Skeletal muscle satellite cell (primary cell): ENCODE data around the gene TTLL9.

ENCODE experiments used
- H3K27me3 ChIP-seq: 2 replicates; pipeline ENCODE4 v1.7.0; 2013; ENCODE audit warnings: low read length; ENCODE audit not compliant: control insufficient read depth, insufficient read depth
- H3K36me3 ChIP-seq: 2 replicates; pipeline ENCODE4 v1.7.0; 2013; ENCODE audit warnings: mild to moderate bottlenecking, control low read depth, low read length; ENCODE audit not compliant: insufficient read depth
- H3K4me1 ChIP-seq: 2 replicates; pipeline ENCODE4 v1.7.0; 2013; ENCODE audit warnings: low read length; ENCODE audit not compliant: control insufficient read depth, insufficient read depth
- H3K4me2 ChIP-seq: 2 replicates; pipeline ENCODE4 v1.7.0; 2013; ENCODE audit warnings: mild to moderate bottlenecking, low read length
- H3K4me3 ChIP-seq: 2 replicates; pipeline ENCODE4 v1.7.0; 2013; ENCODE audit warnings: low read length
- H3K9ac ChIP-seq: 2 replicates; pipeline ENCODE4 v1.7.0; 2013; ENCODE audit warnings: mild to moderate bottlenecking, low read depth, low read length, moderate library complexity
- H3K9me3 ChIP-seq: replicated peaks from 2 replicates; pipeline ENCODE4 v1.7.0; 2013; ENCODE audit warnings: mild to moderate bottlenecking, control low read depth, low read length

TTLL9 gene

DNA sequence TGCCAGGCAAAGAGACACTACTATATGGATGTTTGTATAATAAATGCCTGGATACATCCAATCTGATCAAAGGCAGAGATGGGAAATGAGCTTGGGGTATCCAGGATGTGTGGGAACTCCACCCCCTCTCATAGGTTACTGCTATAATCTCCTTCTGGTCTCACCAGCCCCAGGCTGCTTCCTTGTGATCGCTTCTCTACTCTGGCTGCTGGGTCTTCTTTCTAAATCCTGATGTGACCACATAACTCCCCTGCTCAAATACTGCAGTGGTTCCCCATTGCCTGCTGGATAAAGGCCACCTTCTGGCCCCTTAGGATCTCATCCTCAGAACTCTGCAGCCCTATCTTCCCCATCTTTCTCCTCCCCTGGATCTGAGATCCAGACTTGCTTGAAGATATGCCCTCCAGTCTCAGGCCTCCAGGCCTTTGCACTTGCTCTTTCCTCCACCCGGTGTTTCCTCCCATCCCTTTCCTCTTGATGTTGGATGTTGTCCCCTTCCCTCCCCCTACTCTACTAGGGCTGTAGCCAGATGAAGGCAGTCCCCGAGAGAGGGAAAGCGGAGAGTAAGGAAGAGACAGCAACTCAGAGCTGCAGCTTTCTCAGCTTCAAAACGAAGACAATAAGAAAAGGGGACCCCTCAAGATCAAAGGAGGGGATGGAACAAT lies 96.7 kb downstream of the TTLL9 start:
- Histone ChIP-seq H3K9me3 (no peaks in the 10 kb centered on the region), H3K4me3 (no peak overlapping the region), H3K4me1 (no peaks in the 10 kb centered on the region), H3K9ac (no peak overlapping the region), H3K4me2 (no peak overlapping the region), H3K27me3 (peaks cover 82% of the 10 kb centered on the region), H3K36me3 (no peaks in the 10 kb centered on the region)

DNA sequence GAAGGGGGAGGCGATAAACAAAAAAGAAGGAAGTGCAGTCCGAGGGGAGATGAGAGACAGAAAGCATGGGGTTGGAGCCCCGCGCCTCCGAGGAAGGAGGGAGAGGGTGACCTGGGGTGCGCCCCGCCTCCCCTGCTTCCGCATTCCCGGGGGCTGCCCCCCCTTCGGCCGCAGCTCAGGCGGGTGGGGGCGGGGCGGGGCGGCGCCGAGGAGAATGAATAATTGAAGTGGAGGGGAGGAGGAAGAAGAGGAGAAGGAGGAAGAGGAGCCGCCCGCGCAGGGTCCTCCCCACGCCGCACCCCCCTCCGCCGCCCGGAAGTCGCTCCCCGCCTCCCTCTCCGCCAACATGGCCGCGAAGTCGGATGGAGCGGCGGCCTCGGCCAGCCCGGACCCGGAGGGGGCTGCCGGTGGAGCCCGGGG lies 97.4 kb downstream of the TTLL9 start, which contains the start of gene XKR7:
TSS of gene XKR7 (plus strand) at position 322 of the 420 bp plus-strand sequence. CDS start at position 347, 25 bp downstream.
- H3K36me3 ChIP-seq: no peaks in the 10 kb centered on the region
- no peak within 1 kb of the TSS for H3K4me3 ChIP-seq
- H3K27me3 ChIP-seq: peaks cover 82% of the 10 kb centered on the region
- H3K9ac ChIP-seq: no peak within 1 kb of the TSS
- H3K4me2 ChIP-seq: peak within 1 kb of the TSS; percentile 18
- H3K9me3 ChIP-seq: no peaks in the 10 kb centered on the region
- no peaks in the 10 kb centered on the region for H3K4me1 ChIP-seq

DNA sequence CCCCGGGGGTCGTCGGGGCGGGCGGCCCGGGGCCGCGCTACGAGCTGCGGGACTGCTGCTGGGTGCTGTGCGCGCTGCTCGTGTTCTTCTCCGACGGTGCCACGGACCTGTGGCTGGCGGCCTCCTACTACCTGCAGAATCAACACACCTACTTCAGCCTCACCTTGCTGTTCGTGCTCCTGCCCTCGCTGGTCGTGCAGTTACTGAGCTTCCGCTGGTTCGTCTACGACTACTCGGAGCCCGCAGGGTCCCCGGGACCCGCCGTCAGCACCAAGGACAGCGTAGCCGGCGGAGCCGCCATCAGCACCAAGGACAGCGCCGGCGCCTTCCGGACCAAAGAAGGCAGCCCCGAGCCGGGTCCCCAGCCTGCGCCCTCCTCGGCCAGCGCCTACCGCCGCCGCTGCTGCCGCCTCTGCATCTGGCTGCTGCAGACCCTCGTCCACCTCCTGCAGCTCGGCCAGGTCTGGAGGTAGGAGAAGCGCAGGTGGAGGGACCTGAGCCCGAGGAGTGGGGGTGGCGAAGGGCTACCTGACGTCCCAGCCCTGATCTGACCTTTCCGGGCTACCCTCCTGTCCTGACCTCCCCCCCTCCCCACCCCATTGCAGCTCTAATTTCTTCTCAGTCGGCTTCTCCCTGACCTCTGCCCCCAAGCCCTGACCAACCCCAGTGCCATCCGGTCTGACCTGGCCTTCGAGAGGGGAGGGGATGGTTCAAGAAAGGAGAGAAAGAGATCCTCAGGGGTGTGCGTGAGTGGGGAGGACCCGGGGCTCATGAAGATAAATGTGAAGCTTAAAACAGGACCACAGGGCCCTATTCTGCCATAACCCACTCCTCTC lies 98.1 kb downstream of the TTLL9 start:
- Histone ChIP-seq H3K4me3 (no peak overlapping the region), H3K36me3 (no peaks in the 10 kb centered on the region), H3K4me1 (no peaks in the 10 kb centered on the region), H3K4me2 (peak overlapping the region; percentile 18), H3K27me3 (peaks cover 80% of the 10 kb centered on the region), H3K9ac (no peak overlapping the region), H3K9me3 (no peaks in the 10 kb centered on the region)

DNA sequence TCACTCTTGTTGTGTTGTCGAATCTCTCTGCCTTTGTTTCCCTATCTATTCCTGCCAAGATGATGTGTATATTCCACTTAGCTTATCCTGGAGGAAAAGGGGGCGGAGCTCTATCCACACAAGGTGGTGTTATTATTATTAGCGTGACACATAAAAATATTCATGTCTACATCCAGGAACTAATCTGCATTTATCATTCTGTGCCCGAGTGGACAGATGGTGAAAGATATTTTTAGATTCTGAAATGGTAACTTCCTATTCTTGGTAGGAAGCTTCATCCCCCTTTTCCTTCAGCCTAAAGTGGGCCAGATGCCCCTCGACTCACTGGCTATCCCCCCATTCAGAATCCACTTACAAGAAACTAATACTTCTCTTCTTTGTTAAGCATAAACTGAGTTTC lies 99.6 kb downstream of the TTLL9 start:
- Histone ChIP-seq H3K36me3 (no peaks in the 10 kb centered on the region), H3K4me2 (no peak overlapping the region), H3K27me3 (peaks cover 79% of the 10 kb centered on the region), H3K4me1 (no peaks in the 10 kb centered on the region), H3K9me3 (no peaks in the 10 kb centered on the region), H3K9ac (no peak overlapping the region), H3K4me3 (no peak overlapping the region)

DNA sequence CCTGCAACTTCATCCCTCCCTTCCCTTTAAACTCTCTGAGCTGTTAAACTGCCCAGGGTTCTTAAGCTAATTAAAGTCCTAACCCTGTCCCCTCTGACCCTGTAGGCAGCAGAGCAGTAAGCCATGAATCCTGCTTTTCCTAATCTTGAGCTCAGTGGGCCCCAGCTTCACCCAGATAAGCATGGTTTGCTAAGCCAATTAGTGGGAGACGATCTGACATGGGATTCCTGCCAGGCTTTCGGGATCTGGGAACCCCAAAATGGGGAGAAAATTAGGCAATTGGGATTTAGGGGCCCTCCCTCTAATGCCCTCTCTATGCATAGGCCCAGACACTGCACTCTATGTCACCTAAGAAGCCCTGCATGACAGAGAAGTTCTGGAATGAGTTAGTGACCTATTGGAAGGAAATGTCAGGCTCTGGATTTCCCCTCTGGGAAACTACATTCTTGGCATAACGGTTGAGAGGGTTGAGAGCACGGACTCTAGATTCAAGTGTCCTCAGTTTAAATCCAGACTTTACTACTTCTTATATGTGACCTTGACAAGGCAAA lies 102.1 kb downstream of the TTLL9 start:
- Histone ChIP-seq H3K4me2 (no peak overlapping the region), H3K9me3 (no peaks in the 10 kb centered on the region), H3K4me1 (no peaks in the 10 kb centered on the region), H3K27me3 (peaks cover 73% of the 10 kb centered on the region), H3K4me3 (no peak overlapping the region), H3K9ac (no peak overlapping the region), H3K36me3 (no peaks in the 10 kb centered on the region)

DNA sequence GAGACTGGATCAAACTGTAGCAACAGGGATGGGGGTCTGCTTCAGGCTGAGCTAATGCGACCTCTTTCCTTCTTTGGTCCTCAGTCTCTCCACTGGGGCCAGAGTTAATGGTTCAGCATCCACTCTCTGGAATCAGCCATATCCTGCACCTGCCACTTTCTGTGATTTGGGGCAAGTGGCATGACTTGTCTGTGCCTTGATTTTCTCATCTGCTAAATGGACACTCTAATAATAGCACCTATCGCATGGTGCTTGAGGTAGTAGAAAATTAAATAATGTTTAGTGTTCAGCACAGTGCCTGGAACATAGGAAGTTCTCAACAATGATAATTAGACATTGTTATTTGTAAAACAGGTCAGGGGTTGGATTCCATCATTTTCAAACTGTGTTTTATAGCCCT lies 103.9 kb downstream of the TTLL9 start:
- Histone ChIP-seq H3K9ac (no peak overlapping the region), H3K4me1 (no peaks in the 10 kb centered on the region), H3K4me2 (no peak overlapping the region), H3K36me3 (no peaks in the 10 kb centered on the region), H3K27me3 (peaks cover 70% of the 10 kb centered on the region), H3K4me3 (no peak overlapping the region), H3K9me3 (no peaks in the 10 kb centered on the region)

DNA sequence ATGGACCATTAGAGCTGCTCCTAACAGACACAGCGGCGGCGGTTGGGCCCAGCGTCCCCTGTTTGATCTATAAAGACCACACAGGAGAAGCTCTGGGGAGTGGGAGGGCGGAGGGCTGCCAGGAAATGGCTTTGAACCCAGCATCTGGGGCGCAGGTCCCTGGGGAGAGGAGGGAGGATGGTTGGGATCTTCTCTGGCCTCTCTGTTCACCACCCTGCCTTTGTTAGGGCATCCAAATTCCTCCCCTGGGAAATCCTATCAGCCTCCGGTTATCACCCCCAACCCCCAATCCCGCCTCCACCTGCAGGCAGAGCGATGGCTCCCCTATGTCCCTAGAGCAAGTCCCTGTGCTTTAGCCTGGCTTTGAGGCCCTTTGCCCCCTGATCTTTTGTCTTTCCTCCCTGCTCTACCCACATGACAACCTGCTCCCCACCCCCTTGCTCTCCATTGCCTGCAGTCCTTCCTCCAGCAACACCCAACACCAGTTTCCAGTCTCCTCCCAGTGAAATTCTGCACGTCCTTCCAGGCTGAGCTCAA lies 104.6 kb downstream of the TTLL9 start:
- no peaks in the 10 kb centered on the region for H3K4me1 ChIP-seq
- H3K27me3 ChIP-seq: peaks cover 70% of the 10 kb centered on the region
- H3K4me3 ChIP-seq: no peak overlapping the region
- no peaks in the 10 kb centered on the region for H3K36me3 ChIP-seq
- no peak overlapping the region for H3K4me2 ChIP-seq
- no peaks in the 10 kb centered on the region for H3K9me3 ChIP-seq
- no peak overlapping the region for H3K9ac ChIP-seq

DNA sequence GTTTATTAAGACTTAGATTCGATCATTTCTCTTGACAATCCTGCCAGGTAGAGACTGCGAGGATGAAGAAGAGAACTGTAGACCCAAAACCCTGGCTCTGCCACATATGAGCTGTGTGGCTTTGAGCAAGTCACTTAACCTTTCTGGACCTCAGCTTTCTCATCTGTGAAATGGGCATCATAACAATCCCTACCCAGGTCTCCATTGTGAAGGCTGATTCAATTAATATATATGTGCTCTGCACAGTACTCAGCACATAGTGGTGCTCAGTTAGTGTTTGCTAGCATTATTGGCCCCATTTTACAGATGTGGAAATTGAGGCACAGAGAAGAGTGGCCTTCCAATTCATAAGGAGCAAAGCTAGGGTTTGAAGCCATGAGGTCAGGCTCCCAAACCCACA lies 105.4 kb downstream of the TTLL9 start:
- no peak overlapping the region for H3K9ac ChIP-seq
- no peaks in the 10 kb centered on the region for H3K9me3 ChIP-seq
- H3K27me3 ChIP-seq: peaks cover 63% of the 10 kb centered on the region
- H3K4me2 ChIP-seq: no peak overlapping the region
- H3K4me3 ChIP-seq: no peak overlapping the region
- H3K4me1 ChIP-seq: no peaks in the 10 kb centered on the region
- H3K36me3 ChIP-seq: no peaks in the 10 kb centered on the region

DNA sequence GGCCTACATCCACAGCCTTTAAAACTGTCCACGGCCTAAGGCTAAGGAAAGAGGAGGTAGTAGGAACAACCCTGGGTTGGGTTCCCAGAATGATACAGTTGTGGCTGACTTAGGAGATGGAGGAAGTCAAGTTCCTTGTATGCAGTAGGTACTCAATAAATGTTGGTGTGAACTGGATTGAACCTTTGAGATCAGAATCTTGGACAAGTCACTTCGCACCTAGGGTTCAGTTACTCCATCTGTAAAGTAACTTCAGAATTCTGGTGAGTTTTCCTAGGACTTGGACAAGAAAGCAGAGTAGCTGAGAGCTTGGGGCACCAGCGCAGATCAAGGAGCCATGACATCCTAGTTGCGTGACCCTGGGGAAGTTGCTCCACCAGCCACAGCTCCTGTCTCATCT lies 106.6 kb downstream of the TTLL9 start:
- Histone ChIP-seq H3K4me3 (no peak overlapping the region), H3K9ac (no peak overlapping the region), H3K36me3 (no peaks in the 10 kb centered on the region), H3K4me1 (no peaks in the 10 kb centered on the region), H3K4me2 (no peak overlapping the region), H3K9me3 (no peaks in the 10 kb centered on the region), H3K27me3 (peaks cover 55% of the 10 kb centered on the region)

DNA sequence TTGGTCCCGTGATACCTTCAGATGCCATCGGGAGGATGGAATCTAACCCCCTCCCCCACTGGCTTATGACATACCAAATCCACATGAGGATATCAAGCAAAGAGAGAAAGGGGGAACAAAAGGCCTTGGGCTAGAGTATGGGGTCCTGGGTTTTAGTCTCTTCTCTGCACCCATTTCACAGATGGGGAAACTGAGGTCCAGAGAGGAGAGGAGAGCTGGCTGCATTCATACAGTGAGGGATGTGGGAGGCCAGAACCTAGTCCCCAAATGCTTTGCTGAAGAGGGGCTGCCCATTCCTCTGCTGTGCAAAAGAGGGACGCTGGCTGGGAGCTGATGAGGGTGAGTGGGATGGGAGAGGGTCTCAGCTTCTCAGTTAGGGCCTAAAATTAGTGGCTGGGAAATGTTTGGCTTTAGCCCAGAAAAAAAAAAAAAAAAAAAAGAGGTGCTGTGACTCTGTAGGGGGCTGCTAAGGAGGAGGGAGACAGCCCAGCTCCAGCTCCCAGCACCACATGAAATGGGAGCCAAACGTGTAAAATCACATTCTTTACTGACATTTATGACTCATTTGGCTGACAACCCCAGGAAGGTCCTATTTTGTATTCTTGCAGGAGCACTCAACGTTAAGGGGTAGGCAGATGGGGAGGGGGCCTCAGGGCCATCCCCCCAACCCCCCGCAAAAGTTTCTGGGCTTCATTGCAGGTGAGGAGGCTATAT lies 109.4 kb downstream of the TTLL9 start:
- no peaks in the 10 kb centered on the region for H3K4me1 ChIP-seq

DNA sequence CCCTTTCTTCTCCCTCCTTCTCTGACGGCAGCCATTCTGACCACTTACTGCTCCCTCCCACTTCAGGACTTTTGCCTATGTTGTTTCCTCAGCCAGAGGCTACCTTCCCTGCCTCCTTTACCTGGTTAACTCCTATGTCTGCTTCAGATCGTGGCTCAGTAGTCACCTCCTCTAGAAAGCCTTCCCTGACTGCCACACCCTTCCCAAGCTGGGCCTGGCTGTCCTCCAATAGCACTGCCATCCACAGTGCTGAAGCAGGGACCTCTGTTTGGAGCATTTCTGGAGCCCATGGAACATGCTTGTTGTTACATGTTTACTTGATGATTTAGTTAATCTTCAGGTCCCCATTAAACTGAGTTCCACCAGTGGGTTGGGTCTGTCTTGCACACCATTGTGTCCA lies 111.3 kb downstream of the TTLL9 start:
- Histone ChIP-seq H3K27me3 (peaks cover 44% of the 10 kb centered on the region), H3K4me1 (no peaks in the 10 kb centered on the region), H3K4me3 (no peak overlapping the region), H3K4me2 (no peak overlapping the region), H3K36me3 (no peaks in the 10 kb centered on the region), H3K9ac (no peak overlapping the region), H3K9me3 (no peaks in the 10 kb centered on the region)

More for the DNA sequence above, 109.4 kb downstream of the TTLL9 start:
- peaks cover 47% of the 10 kb centered on the region for H3K27me3 ChIP-seq
- no peaks in the 10 kb centered on the region for H3K36me3 ChIP-seq
- H3K4me2 ChIP-seq: no peak overlapping the region
- H3K9me3 ChIP-seq: no peaks in the 10 kb centered on the region
- no peak overlapping the region for H3K4me3 ChIP-seq
- no peak overlapping the region for H3K9ac ChIP-seq
